ENCODE measurements around the gene GPR22. TPM values are rescaled to one million over a fixed set of nuclear protein-coding genes. Genes with fewer than 3 reads are reported as not detected.

The GPR22 gene
- total RNA-seq, 1 donor from 2014 or later = not detected

DNA sequence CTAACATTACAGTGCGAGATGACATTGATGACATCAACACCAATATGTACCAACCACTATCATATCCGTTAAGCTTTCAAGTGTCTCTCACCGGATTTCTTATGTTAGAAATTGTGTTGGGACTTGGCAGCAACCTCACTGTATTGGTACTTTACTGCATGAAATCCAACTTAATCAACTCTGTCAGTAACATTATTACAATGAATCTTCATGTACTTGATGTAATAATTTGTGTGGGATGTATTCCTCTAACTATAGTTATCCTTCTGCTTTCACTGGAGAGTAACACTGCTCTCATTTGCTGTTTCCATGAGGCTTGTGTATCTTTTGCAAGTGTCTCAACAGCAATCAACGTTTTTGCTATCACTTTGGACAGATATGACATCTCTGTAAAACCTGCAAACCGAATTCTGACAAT lies 4.3 kb downstream of the GPR22 start:
- Mint-ChIP-seq H3K4me1 (ENCODE audit: unreplicated experiment) (peaks cover 14% of the 10 kb centered on the region), H3K36me3 (ENCODE audit: unreplicated experiment) (no peaks in the 10 kb centered on the region), H3K27ac (ENCODE audit: unreplicated experiment) (no peak overlapping the region), H3K27me3 (ENCODE audit: unreplicated experiment) (no peaks in the 10 kb centered on the region), H3K4me3 (ENCODE audit: unreplicated experiment) (no peak overlapping the region), H3K9me3 (ENCODE audit: unreplicated experiment) (no peaks in the 10 kb centered on the region)
- TF ChIP-seq, protein P1, sequence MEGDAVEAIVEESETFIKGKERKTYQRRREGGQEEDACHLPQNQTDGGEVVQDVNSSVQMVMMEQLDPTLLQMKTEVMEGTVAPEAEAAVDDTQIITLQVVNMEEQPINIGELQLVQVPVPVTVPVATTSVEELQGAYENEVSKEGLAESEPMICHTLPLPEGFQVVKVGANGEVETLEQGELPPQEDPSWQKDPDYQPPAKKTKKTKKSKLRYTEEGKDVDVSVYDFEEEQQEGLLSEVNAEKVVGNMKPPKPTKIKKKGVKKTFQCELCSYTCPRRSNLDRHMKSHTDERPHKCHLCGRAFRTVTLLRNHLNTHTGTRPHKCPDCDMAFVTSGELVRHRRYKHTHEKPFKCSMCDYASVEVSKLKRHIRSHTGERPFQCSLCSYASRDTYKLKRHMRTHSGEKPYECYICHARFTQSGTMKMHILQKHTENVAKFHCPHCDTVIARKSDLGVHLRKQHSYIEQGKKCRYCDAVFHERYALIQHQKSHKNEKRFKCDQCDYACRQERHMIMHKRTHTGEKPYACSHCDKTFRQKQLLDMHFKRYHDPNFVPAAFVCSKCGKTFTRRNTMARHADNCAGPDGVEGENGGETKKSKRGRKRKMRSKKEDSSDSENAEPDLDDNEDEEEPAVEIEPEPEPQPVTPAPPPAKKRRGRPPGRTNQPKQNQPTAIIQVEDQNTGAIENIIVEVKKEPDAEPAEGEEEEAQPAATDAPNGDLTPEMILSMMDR (IDR thresholded peaks at IDR 0.05) = no peak
- no peak for DNase-seq (ENCODE audit: extremely low spot score, unreplicated experiment)

DNA sequence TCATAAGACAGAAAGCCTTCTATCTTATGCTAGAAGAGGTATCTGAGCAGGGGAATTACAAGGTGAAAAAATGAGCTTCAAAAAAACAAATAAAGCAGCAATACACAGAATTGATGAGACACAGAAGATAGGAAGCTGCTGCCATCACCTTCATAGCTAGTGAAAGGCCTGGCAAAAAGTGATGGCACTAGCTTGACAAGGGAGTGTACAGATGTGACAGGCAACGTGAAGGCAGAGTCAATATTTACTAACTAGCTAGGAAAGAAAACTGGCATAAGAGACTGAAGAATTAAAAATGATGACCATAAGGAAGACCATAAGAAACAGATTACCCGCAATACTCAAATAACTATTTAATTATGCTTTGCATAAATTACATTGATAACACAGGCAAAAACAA lies 9.4 kb downstream of the GPR22 start:
- TF ChIP-seq, protein P1 (IDR thresholded peaks at IDR 0.05) = no peak
- Mint-ChIP-seq H3K27me3 (ENCODE audit: unreplicated experiment) (no peaks in the 10 kb centered on the region), H3K27ac (ENCODE audit: unreplicated experiment) (no peak overlapping the region), H3K4me3 (ENCODE audit: unreplicated experiment) (no peak overlapping the region), H3K9me3 (ENCODE audit: unreplicated experiment) (no peaks in the 10 kb centered on the region), H3K36me3 (ENCODE audit: unreplicated experiment) (no peaks in the 10 kb centered on the region), H3K4me1 (ENCODE audit: unreplicated experiment) (no peaks in the 10 kb centered on the region)
- DNase-seq (ENCODE audit: extremely low spot score, unreplicated experiment) = no peak

DNA sequence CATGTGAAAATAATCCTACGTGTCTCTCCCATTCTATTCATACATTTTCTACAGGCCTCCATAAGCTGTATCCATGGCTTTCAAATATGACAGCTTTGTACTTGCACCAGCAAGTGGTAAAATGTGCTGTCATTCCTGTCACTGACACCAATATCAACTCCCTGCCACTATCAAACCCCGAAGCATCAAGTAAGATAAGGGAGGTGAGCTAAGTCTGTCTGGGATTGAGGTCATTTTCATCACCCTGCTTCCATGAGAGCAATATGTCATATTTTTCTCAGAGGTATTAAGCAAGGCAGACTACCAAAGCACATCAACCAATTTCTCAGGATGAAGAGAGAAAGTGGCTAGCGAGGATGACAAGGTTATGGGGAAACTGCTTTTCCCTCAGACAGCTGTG lies 11.1 kb downstream of the GPR22 start:
- no peak for DNase-seq (ENCODE audit: extremely low spot score, unreplicated experiment)
- no peaks in the 10 kb centered on the region for H3K27me3 Mint-ChIP-seq (ENCODE audit: unreplicated experiment)
- no peaks in the 10 kb centered on the region for H3K4me1 Mint-ChIP-seq (ENCODE audit: unreplicated experiment)
- H3K36me3 Mint-ChIP-seq (ENCODE audit: unreplicated experiment) = no peaks in the 10 kb centered on the region
- H3K9me3 Mint-ChIP-seq (ENCODE audit: unreplicated experiment) = no peaks in the 10 kb centered on the region
- H3K27ac Mint-ChIP-seq (ENCODE audit: unreplicated experiment) = no peak overlapping the region
- H3K4me3 Mint-ChIP-seq (ENCODE audit: unreplicated experiment) = no peak overlapping the region
- TF ChIP-seq, protein P1 (IDR thresholded peaks at IDR 0.05) = no peak

DNA sequence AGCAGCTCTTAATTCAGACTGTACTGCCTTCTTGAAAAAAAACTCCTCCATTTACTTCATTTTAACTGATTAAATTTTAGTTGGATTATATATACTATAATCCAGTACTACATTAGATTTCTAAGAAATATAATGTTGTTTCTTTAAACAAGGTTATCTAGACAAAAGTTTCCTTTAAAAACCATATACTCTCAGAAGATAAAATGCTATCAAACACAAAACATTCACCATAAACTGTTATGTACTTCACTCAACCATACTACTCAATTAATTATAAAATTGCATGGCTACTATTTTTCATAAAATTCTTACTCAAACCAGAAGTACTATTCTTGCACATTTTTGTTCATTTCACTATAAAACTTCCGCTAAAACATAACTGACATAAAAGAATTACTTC lies 12.7 kb downstream of the GPR22 start:
- Mint-ChIP-seq H3K27me3 (ENCODE audit: unreplicated experiment) (no peaks in the 10 kb centered on the region), H3K4me1 (ENCODE audit: unreplicated experiment) (no peaks in the 10 kb centered on the region), H3K9me3 (ENCODE audit: unreplicated experiment) (no peaks in the 10 kb centered on the region), H3K27ac (ENCODE audit: unreplicated experiment) (no peak overlapping the region), H3K4me3 (ENCODE audit: unreplicated experiment) (no peak overlapping the region), H3K36me3 (ENCODE audit: unreplicated experiment) (no peaks in the 10 kb centered on the region)
- no peak for DNase-seq (ENCODE audit: extremely low spot score, unreplicated experiment)
- TF ChIP-seq, protein P1 (IDR thresholded peaks at IDR 0.05) = no peak

DNA sequence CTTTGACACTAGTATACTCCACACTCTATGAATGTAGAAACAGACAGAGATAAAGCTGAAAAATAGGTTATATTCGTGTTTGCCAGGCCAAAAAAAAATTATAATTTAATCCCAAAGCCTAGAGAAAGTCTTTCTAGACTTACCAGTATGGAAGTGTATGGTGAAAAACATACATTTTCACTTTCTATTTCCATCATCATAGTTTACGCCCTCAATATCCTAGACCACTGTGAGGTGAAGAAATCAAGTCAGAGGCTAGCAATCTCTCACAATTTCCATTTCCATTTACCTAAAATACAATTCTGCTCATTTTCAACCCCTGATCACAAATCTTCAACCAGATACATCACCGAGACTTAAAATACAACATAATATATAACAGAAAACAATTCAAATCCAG lies 16.2 kb downstream of the GPR22 start:
- TF ChIP-seq, protein P1 (IDR thresholded peaks at IDR 0.05) = no peak
- Mint-ChIP-seq H3K4me3 (ENCODE audit: unreplicated experiment) (no peak overlapping the region), H3K9me3 (ENCODE audit: unreplicated experiment) (no peaks in the 10 kb centered on the region), H3K27me3 (ENCODE audit: unreplicated experiment) (no peaks in the 10 kb centered on the region), H3K36me3 (ENCODE audit: unreplicated experiment) (no peaks in the 10 kb centered on the region), H3K4me1 (ENCODE audit: unreplicated experiment) (no peaks in the 10 kb centered on the region), H3K27ac (ENCODE audit: unreplicated experiment) (no peak overlapping the region)
- DNase-seq (ENCODE audit: extremely low spot score, unreplicated experiment) = no peak
